Nephron progenitor cell (in vitro differentiated cells): ENCODE results near the gene FOXD2.

Source experiments
- DNase-seq: peaks from one replicate; pipeline ENCODE4 v3.0.0; 2021
- H3K27ac Mint-ChIP-seq: 2 replicates; pipeline ENCODE4 v1.8.0; 2021; ENCODE audit warnings: mild to moderate bottlenecking, moderate library complexity, mixed read lengths
- H3K27me3 Mint-ChIP-seq: 2 replicates; pipeline ENCODE4 v1.8.0; 2021; ENCODE audit warnings: mild to moderate bottlenecking, low read depth, mixed read lengths; ENCODE audit not compliant: poor library complexity
- H3K36me3 Mint-ChIP-seq: 2 replicates; pipeline ENCODE4 v1.8.0; 2021; ENCODE audit warnings: low read depth, mixed read lengths
- H3K4me1 Mint-ChIP-seq: 2 replicates; pipeline ENCODE4 v1.8.0; 2021; ENCODE audit warnings: mixed read lengths
- H3K4me3 Mint-ChIP-seq: 2 replicates; pipeline ENCODE4 v1.8.0; 2021; ENCODE audit warnings: mild to moderate bottlenecking, moderate library complexity, mixed read lengths
- H3K9me3 Mint-ChIP-seq: 2 replicates; pipeline ENCODE4 v1.8.0; 2021; ENCODE audit warnings: mild to moderate bottlenecking, moderate library complexity, mixed read lengths
- TF ChIP-seq, protein P1 (sequence below): fragments of 200-600 bp; sonication (generic); IDR thresholded peaks from 2 replicates; pipeline ENCODE4 v1.5.0; 2021; ENCODE audit warnings: antibody characterized with exemption

FOXD2 gene

DNA sequence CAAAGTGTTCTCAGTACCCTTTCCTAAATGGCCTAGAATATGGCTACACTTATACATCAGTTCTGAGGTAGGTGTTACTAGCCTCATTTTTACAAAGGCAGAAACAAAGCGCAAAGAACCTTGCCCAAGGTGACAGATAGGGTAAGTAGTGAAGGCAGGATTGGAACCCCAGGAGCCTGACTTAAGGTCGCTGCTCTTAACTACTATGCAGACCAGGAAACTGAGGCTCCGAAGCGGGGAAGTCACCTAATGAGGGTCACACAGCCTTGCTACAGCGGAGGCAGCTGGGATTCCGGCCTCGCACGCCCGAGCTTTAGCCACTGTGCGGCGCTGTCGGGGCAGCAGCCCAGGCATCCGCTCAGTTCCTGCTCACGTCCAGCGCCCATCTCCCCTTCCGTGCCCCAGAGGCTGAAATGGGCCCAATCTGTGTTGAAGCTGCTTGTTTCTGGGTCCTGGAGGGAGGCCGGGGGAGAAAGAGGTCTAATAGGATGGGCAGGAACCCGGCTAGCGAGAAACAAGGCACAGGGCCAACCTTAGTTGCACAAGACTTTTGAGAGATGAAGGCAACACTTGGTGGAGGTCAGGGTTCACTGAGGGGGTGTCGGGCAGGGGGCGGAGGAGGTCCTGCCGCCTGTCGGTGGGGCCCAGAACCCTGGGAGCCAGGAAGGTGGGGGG, 1.4 kb upstream of the FOXD2 start:
- TF ChIP-seq, protein P1, sequence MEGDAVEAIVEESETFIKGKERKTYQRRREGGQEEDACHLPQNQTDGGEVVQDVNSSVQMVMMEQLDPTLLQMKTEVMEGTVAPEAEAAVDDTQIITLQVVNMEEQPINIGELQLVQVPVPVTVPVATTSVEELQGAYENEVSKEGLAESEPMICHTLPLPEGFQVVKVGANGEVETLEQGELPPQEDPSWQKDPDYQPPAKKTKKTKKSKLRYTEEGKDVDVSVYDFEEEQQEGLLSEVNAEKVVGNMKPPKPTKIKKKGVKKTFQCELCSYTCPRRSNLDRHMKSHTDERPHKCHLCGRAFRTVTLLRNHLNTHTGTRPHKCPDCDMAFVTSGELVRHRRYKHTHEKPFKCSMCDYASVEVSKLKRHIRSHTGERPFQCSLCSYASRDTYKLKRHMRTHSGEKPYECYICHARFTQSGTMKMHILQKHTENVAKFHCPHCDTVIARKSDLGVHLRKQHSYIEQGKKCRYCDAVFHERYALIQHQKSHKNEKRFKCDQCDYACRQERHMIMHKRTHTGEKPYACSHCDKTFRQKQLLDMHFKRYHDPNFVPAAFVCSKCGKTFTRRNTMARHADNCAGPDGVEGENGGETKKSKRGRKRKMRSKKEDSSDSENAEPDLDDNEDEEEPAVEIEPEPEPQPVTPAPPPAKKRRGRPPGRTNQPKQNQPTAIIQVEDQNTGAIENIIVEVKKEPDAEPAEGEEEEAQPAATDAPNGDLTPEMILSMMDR: peak; percentile 90
- Mint-ChIP-seq H3K4me1 (peaks cover 52% of the 10 kb centered on the region), H3K36me3 (no peaks in the 10 kb centered on the region), H3K27ac (peak overlapping the region; percentile 61), H3K4me3 (peak overlapping the region; percentile 97), H3K9me3 (no peaks in the 10 kb centered on the region), H3K27me3 (peaks cover 59% of the 10 kb centered on the region)
- peak; percentile 88 for DNase-seq

DNA sequence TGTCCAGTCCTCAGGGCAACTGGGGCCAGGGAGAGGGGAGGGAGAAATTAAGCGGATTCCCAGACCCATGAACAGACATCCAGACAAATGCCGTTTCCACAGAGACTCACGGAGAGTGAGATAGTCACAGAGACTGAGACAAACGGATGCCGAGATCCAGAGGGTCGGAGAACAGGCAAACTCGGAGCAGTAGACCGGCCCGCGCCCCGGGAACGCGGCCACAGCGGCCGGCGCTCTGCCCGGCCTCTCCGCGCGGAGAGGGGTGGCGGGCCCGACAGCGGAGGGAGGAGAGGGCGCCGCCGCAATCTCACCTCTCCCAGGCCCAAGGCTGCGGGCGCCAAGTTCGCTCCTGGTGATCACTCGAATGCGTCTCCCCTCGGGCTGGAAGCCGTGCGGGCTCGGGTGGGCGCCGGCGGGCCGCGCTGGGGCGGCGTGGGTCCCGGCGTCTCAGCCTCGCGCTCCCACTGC, 831 bp upstream of the FOXD2 start:
- Mint-ChIP-seq H3K4me1 (peaks cover 46% of the 10 kb centered on the region), H3K4me3 (peak overlapping the region; percentile 97), H3K9me3 (no peaks in the 10 kb centered on the region), H3K27ac (no peak overlapping the region), H3K36me3 (no peaks in the 10 kb centered on the region), H3K27me3 (peaks cover 53% of the 10 kb centered on the region)
- TF ChIP-seq, protein P1: no peak
- peak; percentile 50 for DNase-seq

DNA sequence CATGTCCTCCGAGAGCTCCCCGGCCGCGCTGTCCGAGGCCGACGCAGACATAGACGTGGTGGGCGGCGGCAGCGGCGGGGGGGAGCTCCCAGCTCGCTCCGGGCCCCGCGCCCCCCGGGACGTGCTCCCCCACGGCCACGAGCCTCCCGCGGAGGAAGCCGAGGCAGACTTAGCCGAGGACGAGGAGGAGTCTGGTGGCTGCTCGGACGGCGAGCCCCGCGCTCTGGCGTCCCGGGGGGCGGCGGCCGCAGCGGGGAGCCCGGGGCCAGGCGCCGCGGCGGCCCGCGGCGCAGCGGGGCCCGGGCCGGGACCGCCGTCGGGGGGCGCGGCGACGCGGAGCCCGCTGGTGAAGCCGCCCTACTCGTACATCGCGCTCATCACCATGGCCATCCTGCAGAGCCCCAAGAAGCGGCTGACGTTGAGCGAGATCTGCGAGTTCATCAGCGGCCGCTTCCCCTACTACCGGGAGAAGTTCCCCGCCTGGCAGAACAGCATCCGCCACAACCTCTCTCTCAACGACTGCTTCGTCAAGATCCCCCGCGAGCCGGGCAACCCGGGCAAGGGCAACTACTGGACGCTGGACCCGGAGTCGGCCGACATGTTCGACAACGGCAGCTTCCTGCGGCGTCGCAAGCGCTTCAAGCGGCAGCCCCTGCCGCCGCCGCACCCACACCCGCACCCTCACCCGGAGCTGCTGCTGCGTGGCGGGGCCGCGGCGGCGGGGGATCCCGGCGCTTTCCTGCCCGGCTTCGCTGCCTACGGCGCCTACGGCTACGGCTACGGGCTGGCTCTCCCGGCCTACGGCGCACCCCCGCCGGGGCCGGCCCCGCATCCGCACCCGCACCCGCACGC, 547 bp downstream of the FOXD2 start:
- H3K4me1 Mint-ChIP-seq: peaks cover 32% of the 10 kb centered on the region
- H3K36me3 Mint-ChIP-seq: no peaks in the 10 kb centered on the region
- no peaks in the 10 kb centered on the region for H3K9me3 Mint-ChIP-seq
- peaks cover 40% of the 10 kb centered on the region for H3K27me3 Mint-ChIP-seq
- TF ChIP-seq, protein P1: no peak
- peak; percentile 35 for DNase-seq
- H3K27ac Mint-ChIP-seq: no peak overlapping the region
- peak overlapping the region; percentile 79 for H3K4me3 Mint-ChIP-seq

DNA sequence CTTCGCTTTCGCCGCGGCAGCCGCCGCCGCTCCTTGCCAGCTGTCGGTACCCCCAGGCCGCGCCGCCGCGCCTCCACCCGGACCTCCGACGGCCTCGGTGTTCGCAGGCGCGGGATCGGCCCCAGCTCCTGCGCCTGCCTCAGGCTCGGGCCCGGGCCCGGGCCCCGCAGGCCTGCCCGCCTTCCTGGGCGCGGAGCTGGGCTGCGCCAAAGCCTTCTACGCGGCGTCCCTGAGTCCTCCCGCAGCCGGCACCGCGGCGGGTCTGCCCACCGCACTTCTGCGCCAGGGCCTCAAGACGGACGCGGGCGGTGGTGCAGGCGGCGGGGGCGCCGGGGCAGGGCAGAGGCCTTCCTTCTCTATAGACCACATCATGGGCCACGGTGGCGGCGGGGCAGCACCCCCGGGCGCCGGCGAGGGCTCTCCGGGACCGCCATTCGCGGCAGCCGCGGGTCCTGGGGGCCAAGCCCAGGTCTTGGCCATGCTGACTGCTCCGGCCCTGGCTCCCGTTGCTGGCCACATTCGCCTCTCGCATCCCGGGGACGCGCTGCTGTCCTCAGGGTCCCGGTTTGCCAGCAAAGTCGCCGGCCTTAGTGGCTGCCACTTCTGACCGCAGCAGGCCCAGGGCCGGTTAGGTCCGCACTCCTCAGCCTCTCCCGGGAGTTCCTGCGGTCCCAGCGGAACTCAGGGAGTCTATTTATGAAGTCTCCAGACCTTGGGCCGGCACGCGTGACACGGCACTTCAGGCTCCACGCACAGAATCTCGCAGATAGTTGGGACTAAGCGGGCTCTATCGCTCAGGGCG, 1.4 kb downstream of the FOXD2 start:
- TF ChIP-seq, protein P1: no peak
- Mint-ChIP-seq H3K27ac (no peak overlapping the region), H3K36me3 (no peaks in the 10 kb centered on the region), H3K4me3 (no peak overlapping the region), H3K9me3 (no peaks in the 10 kb centered on the region), H3K27me3 (peaks cover 31% of the 10 kb centered on the region), H3K4me1 (peaks cover 26% of the 10 kb centered on the region)
- peak; percentile 53 for DNase-seq

DNA sequence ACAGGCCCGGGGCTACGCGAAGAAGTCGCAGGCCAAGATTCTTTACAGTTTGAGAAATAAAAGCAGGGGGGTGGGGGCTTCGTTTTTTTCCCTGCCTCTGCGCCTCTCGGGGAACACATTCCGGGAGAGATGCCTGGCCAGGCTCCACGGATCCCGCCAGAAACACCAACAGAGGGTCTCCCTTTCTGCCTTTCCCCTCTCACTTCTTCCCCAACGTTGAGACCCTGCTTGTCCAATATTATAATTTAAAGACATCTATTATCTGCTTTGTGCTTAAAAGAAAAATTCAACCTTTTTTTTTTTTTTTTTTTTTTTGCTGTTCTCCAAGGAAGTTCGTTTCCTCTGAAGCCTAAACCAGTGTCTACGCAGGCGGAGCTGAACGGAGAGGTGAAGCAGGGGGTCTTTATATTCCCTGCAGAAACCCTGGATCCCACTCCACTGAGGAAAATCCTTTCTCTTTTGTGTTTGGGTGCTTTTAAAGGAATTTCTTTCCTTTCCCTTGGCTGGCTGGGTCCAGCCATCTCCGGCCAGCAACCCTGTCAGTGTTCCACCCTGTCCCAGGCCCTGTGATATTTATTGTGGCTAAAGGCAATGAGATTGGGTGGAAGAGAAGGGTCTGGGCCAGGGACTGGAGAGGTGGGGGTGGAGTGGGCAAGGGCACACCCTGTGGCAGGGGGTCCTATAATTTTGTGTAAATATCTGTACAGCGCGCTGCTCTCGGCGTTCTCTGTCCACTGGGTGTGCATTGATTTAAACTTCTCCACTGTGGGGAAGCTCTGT, 2.2 kb downstream of the FOXD2 start:
- no peak overlapping the region for H3K4me3 Mint-ChIP-seq
- TF ChIP-seq, protein P1: no peak
- peaks cover 23% of the 10 kb centered on the region for H3K27me3 Mint-ChIP-seq
- H3K36me3 Mint-ChIP-seq: no peaks in the 10 kb centered on the region
- no peaks in the 10 kb centered on the region for H3K9me3 Mint-ChIP-seq
- H3K27ac Mint-ChIP-seq: no peak overlapping the region
- H3K4me1 Mint-ChIP-seq: peaks cover 20% of the 10 kb centered on the region
- no peak for DNase-seq
